Suprapubic skin (tissue), 4 donors: Measurements from ENCODE around the gene GHITM. TPM values are rescaled to one million over a fixed set of nuclear protein-coding genes. Genes with fewer than 3 reads are reported as not detected.

Experiments used
- DNase-seq, 2 donors: peaks; one replicate each; pipeline ENCODE4 v3.0.0-alpha.2; 2019; ENCODE audit warnings: low spot score in 2 of 2
- H3K27ac ChIP-seq: fragments of 200-600 bp; sonication (generic); one replicate; pipeline ENCODE4 v1.5.1; 2019
- H3K27me3 ChIP-seq: fragments of 200-600 bp; sonication (generic); one replicate; pipeline ENCODE4 v1.5.1; 2019
- H3K36me3 ChIP-seq: fragments of 200-600 bp; sonication (generic); one replicate; pipeline ENCODE4 v1.5.1; 2019
- H3K4me1 ChIP-seq: fragments of 200-600 bp; sonication (generic); one replicate; pipeline ENCODE4 v1.5.1; 2019
- H3K4me3 ChIP-seq: fragments of 200-600 bp; sonication (generic); one replicate; pipeline ENCODE4 v1.5.1; 2019; ENCODE audit warnings: mild to moderate bottlenecking
- H3K9me3 ChIP-seq: fragments of 200-600 bp; sonication (generic); one replicate; pipeline ENCODE4 v1.5.1; 2019
- EP300 ChIP-seq: sonication (generic); formaldehyde crosslinking; IDR thresholded peaks from one replicate; pipeline ENCODE4 v1.6.1; 2017; ENCODE audit warnings: antibody characterized with exemption
- POLR2A ChIP-seq, 2 donors: fragments of 450-650 bp; IDR thresholded peaks; one replicate each; pipeline ENCODE4 v1.6.1; 2017; ENCODE audit warnings: antibody characterized with exemption in 2 of 2, mild to moderate bottlenecking in 2 of 2, moderate library complexity in 2 of 2
- POLR2AphosphoS5 ChIP-seq, 3 donors: sonication (generic); formaldehyde crosslinking; IDR thresholded peaks; one replicate each; pipeline ENCODE4 v1.6.1; 2017; ENCODE audit warnings: antibody characterized with exemption in 3 of 3
- WGBS: methylation state at CpG from one replicate; pipeline ENCODE4 v1.1.5; 2018; 5-methylcytosine and 5-hydroxymethylcytosine counted together
- total RNA-seq, 4 donors: library from RNA; depleted of rRNA; stranded (reverse); fragments of >200 nt; gene quantifications; one replicate each; pipeline ENCODE4 v1.1.0, GENCODE V29; 2016
- TF ChIP-seq, protein P1 (sequence below), 2 donors: fragments of 200-600 bp in 1 of 2; fragments of 450-650 bp in 1 of 2; sonication (generic) in 1 of 2; IDR thresholded peaks; one replicate each; pipeline ENCODE4 v1.5.1; 2016 to 2019; ENCODE audit warnings: antibody characterized with exemption in 2 of 2, mild to moderate bottlenecking in 1 of 2, moderate library complexity in 1 of 2

The GHITM gene
- 100 to 1,000 TPM in 3 of 4 donors, 10 to 100 TPM in 1; 91.2 to 132 (median 125) TPM for total RNA-seq

DNA sequence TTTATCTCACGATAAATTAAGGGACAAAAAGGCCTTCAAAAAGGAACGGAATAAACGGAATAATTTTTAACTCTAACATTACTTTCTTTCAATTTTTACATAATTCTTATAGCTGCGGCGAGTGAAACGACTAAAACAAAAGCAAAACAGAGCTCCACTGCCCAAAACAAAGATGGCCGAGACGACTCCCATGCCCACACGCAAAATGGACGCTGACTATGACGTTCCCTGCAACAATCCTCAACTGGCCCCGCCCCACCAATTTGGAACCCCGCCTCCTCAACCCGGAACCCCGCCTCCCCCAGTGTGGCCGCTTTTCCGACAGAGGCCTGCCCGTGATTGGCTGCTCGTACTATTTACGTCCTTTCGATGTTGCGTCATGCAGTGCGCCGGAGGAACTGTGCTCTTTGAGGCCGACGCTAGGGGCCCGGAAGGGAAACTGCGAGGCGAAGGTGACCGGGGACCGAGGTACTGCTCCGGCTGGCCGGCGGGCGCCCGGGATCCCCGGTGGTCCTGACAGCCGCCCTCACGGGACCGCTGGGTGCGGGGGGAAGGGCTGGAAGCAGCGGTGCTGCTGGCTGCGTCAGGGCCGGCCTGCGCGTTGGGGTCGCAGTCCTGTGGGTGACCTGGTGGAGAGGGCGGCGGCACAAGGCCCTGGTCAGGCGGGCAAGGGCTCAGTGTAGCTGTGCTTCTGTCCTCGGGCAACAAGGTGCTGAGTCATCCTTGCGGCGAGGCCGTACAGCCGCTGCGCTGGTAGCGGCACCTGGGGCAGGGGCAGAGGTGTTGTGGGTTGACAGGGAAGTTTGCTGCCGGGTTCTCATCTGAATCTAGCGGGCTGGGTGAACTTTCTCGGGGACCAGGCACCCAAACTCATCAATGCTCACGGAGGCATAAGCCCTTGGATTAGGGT, at the start of gene GHITM:
TSS of gene GHITM (plus strand) at position 384 of the 910 bp plus-strand sequence. CDS start 1,992 bp downstream, outside the sequence.
- Histone ChIP-seq H3K27me3 (no peaks in the 10 kb centered on the region), H3K27ac (peak within 1 kb of the TSS; percentile 90), H3K4me1 (peaks cover 27% of the 10 kb centered on the region), H3K36me3 (peaks cover 22% of the 10 kb centered on the region), H3K9me3 (no peaks in the 10 kb centered on the region), H3K4me3 (peak within 1 kb of the TSS; percentile 72)
- DNase-seq = peak; percentile 100
- peak; percentile 55 to 97 (median 93) for TF ChIP-seq POLR2AphosphoS5 (IDR thresholded peaks at IDR 0.05)
- no peak for TF ChIP-seq EP300
- TF ChIP-seq POLR2A (IDR thresholded peaks at IDR 0.05) = peak; percentile 73 to 94
- TF ChIP-seq, protein P1, sequence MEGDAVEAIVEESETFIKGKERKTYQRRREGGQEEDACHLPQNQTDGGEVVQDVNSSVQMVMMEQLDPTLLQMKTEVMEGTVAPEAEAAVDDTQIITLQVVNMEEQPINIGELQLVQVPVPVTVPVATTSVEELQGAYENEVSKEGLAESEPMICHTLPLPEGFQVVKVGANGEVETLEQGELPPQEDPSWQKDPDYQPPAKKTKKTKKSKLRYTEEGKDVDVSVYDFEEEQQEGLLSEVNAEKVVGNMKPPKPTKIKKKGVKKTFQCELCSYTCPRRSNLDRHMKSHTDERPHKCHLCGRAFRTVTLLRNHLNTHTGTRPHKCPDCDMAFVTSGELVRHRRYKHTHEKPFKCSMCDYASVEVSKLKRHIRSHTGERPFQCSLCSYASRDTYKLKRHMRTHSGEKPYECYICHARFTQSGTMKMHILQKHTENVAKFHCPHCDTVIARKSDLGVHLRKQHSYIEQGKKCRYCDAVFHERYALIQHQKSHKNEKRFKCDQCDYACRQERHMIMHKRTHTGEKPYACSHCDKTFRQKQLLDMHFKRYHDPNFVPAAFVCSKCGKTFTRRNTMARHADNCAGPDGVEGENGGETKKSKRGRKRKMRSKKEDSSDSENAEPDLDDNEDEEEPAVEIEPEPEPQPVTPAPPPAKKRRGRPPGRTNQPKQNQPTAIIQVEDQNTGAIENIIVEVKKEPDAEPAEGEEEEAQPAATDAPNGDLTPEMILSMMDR (IDR thresholded peaks at IDR 0.05) = peak; percentile 48 to 55
- 1% methylated on average over 20 of the region's 61 CpGs for WGBS

- Histone ChIP-seq H3K36me3 (no peaks in the 10 kb centered on the region), H3K4me3 (no peak overlapping the region), H3K4me1 (no peaks in the 10 kb centered on the region), H3K27ac (no peak overlapping the region), H3K9me3 (no peaks in the 10 kb centered on the region), H3K27me3 (no peaks in the 10 kb centered on the region)
- 17% methylated on average over 4 of the region's 4 CpGs for WGBS
- DNase-seq = no peak
- TF ChIP-seq POLR2AphosphoS5 (IDR thresholded peaks at IDR 0.05) (no peak), POLR2A (IDR thresholded peaks at IDR 0.05) (no peak), EP300 (no peak)
- TF ChIP-seq, protein P1 (IDR thresholded peaks at IDR 0.05) = no peak
Observed at GRCh38 chr10:84095811-84096497, 43.4 kb upstream of the GHITM start.

DNA sequence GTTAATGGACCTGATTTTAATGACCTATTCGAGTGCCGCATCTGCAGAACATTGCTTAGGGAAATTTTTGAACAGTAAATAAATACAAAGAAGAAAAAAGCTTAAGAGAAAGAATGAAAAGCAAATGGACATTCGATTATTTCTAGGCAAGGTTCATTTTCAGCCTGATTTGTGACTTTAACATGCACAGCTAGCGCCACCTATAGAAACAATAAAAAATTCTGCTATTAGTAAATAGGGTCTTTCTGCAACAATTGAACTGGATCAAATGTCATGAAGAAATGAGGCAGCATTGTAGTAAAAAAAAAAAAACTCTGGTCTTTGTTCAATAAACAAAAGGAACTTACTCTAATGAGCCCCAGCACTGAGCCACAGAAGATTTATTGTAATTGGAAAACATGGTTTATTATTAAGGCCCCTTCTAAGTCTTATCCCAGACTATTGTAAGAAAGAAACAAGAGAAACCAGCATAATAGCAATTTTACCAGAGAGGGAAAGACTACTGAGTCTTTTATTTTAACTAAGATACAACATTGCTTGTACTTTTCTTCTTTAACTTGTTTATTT, 41.4 kb upstream of the GHITM start:
- no peak for DNase-seq
- Histone ChIP-seq H3K9me3 (no peaks in the 10 kb centered on the region), H3K27ac (no peak overlapping the region), H3K27me3 (no peaks in the 10 kb centered on the region), H3K4me3 (no peak overlapping the region), H3K4me1 (no peaks in the 10 kb centered on the region), H3K36me3 (no peaks in the 10 kb centered on the region)
- TF ChIP-seq, protein P1 (IDR thresholded peaks at IDR 0.05) = no peak
- no peak for TF ChIP-seq EP300
- TF ChIP-seq POLR2AphosphoS5 (IDR thresholded peaks at IDR 0.05) = no peak
- no peak for TF ChIP-seq POLR2A (IDR thresholded peaks at IDR 0.05)
- 44% methylated on average over 4 of the region's 4 CpGs for WGBS

GRCh38 chr10:84098667-84099066, 40.6 kb upstream of the GHITM start:
- Histone ChIP-seq H3K4me1 (no peaks in the 10 kb centered on the region), H3K36me3 (no peaks in the 10 kb centered on the region), H3K27me3 (no peaks in the 10 kb centered on the region), H3K4me3 (no peak overlapping the region), H3K27ac (no peak overlapping the region), H3K9me3 (no peaks in the 10 kb centered on the region)
- DNase-seq = no peak
- WGBS = 61% methylated on average over 2 of the region's 2 CpGs
- TF ChIP-seq POLR2A (IDR thresholded peaks at IDR 0.05) (no peak), EP300 (no peak), POLR2AphosphoS5 (IDR thresholded peaks at IDR 0.05) (no peak)
- TF ChIP-seq, protein P1 (IDR thresholded peaks at IDR 0.05) = no peak
